ENCODE results near the gene SLC25A26.

Gene SLC25A26

GRCh38 chr3:66199089-66199473 is 21.7 kb upstream of the SLC25A26 start:
- DNase-seq = no peak
- Mint-ChIP-seq H3K4me3 (no peak overlapping the region), H3K27me3 (ENCODE audit: low read depth, poor library complexity) (peaks cover 26% of the 10 kb centered on the region), H3K36me3 (ENCODE audit: low read depth) (no peaks in the 10 kb centered on the region), H3K27ac (no peak overlapping the region), H3K4me1 (no peaks in the 10 kb centered on the region), H3K9me3 (no peaks in the 10 kb centered on the region)
- TF ChIP-seq CTCF (IDR thresholded peaks at IDR 0.05) = no peak

- no peaks in the 10 kb centered on the region for H3K4me1 Mint-ChIP-seq
- H3K9me3 Mint-ChIP-seq = no peaks in the 10 kb centered on the region
- peaks cover 29% of the 10 kb centered on the region for H3K27me3 Mint-ChIP-seq (ENCODE audit: low read depth, poor library complexity)
- no peak overlapping the region for H3K4me3 Mint-ChIP-seq
- H3K27ac Mint-ChIP-seq = no peak overlapping the region
- H3K36me3 Mint-ChIP-seq (ENCODE audit: low read depth) = no peaks in the 10 kb centered on the region
- no peak for TF ChIP-seq CTCF (IDR thresholded peaks at IDR 0.05)
- DNase-seq = no peak
Observed at GRCh38 chr3:66200147-66200546, 20.7 kb upstream of the SLC25A26 start.

- H3K9me3 Mint-ChIP-seq = no peaks in the 10 kb centered on the region
- H3K36me3 Mint-ChIP-seq (ENCODE audit: low read depth) = no peaks in the 10 kb centered on the region
- H3K4me1 Mint-ChIP-seq = no peaks in the 10 kb centered on the region
- H3K27me3 Mint-ChIP-seq (ENCODE audit: low read depth, poor library complexity) = peaks cover 24% of the 10 kb centered on the region
- DNase-seq = no peak
- H3K4me3 Mint-ChIP-seq = no peak overlapping the region
- TF ChIP-seq CTCF (IDR thresholded peaks at IDR 0.05) = no peak
- no peak overlapping the region for H3K27ac Mint-ChIP-seq
Observed at GRCh38 chr3:66200786-66201185, 20.0 kb upstream of the SLC25A26 start.

GRCh38 chr3:66203275-66203674 is 17.5 kb upstream of the SLC25A26 start:
- Mint-ChIP-seq H3K27ac (no peak overlapping the region), H3K9me3 (no peaks in the 10 kb centered on the region)

GRCh38 chr3:66206806-66207205 is 14.0 kb upstream of the SLC25A26 start:
- no peak for DNase-seq
- Mint-ChIP-seq H3K4me3 (no peak overlapping the region), H3K36me3 (ENCODE audit: low read depth) (no peaks in the 10 kb centered on the region), H3K9me3 (no peaks in the 10 kb centered on the region), H3K27me3 (ENCODE audit: low read depth, poor library complexity) (peaks cover 19% of the 10 kb centered on the region), H3K27ac (no peak overlapping the region), H3K4me1 (peaks cover 4% of the 10 kb centered on the region)
- no peak for TF ChIP-seq CTCF (IDR thresholded peaks at IDR 0.05)

More at GRCh38 chr3:66203275-66203674, 17.5 kb upstream of the SLC25A26 start:
- Mint-ChIP-seq H3K4me3 (no peak overlapping the region), H3K27me3 (ENCODE audit: low read depth, poor library complexity) (peaks cover 22% of the 10 kb centered on the region), H3K4me1 (no peaks in the 10 kb centered on the region), H3K36me3 (ENCODE audit: low read depth) (no peaks in the 10 kb centered on the region)
- TF ChIP-seq CTCF (IDR thresholded peaks at IDR 0.05) = no peak
- no peak for DNase-seq

GRCh38 chr3:66208189-66208588 is 12.6 kb upstream of the SLC25A26 start:
- H3K9me3 Mint-ChIP-seq = no peaks in the 10 kb centered on the region

More at GRCh38 chr3:66208189-66208588, 12.6 kb upstream of the SLC25A26 start:
- Mint-ChIP-seq H3K27me3 (ENCODE audit: low read depth, poor library complexity) (peaks cover 19% of the 10 kb centered on the region), H3K27ac (no peak overlapping the region), H3K4me3 (no peak overlapping the region), H3K4me1 (peaks cover 4% of the 10 kb centered on the region), H3K36me3 (ENCODE audit: low read depth) (no peaks in the 10 kb centered on the region)
- no peak for DNase-seq
- TF ChIP-seq CTCF (IDR thresholded peaks at IDR 0.05) = no peak
